GM12878 (cell line): ENCODE results near the gene ADCYAP1.

Source experiments
- ASH2L ChIP-seq: fragments of 300-600, 200-600 bp; sonication (generic); IDR thresholded peaks from 2 replicates; pipeline ENCODE4 v1.6.1; 2017; ENCODE audit warnings: low read depth, mild to moderate bottlenecking, borderline replicate concordance
- CBX5 ChIP-seq: sonication (generic); IDR thresholded peaks from 2 replicates; pipeline ENCODE4 v1.6.1; 2016; ENCODE audit warnings: low read depth, moderate library complexity, mild to moderate bottlenecking, inconsistent platforms
- CTCF ChIP-seq, 3 experiments: IDR thresholded peaks in 2 of 3; conservative IDR thresholded peaks in 1 of 3; 2 replicates each; pipeline ENCODE4 v1.5.1; 2011; ENCODE audit warnings: low read depth in 3 of 3, low read length in 3 of 3, mild to moderate bottlenecking in 3 of 3, control low read depth in 2 of 3, moderate library complexity in 2 of 3, inconsistent platforms in 1 of 3, mixed read lengths in 1 of 3; ENCODE audit not compliant: control insufficient read depth in 2 of 3, insufficient read depth in 1 of 3; ENCODE audit errors: extremely low read depth in 1 of 3
- HDAC2 ChIP-seq: fragments of 200-600 bp; sonication (generic); IDR thresholded peaks from 2 replicates; pipeline ENCODE4 v1.6.1; 2017
- NRF1 ChIP-seq: conservative IDR thresholded peaks from 2 replicates; pipeline ENCODE4 v1.6.1; 2011; ENCODE audit warnings: mild to moderate bottlenecking, low read depth, low read length, improper control_type of control experiment

DNA sequence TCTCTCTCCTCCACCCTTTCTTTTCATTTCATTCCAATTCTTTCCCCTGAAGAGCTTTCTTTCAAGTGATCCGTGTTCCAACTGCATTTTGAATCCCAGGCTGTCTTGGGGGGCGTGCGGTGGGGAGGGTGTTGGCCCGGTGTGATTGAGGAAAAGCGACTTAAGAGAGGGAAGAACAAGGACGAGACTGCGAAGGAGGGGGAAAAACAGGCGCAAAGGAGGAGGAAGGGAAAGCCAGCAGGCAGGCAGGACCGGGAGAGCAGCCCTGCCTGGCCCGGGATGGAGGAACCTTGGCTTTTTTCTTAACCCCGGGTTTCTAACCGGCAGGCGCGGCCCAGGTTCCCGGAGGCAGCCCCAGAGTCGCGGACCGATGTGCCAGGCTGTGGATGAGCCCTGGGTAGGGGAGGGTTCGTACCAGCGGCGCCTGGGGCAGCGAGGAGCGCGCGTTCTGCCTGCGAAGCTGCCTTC lies 1.3 kb downstream of the ADCYAP1 start:
- TF ChIP-seq CTCF (IDR thresholded peaks at IDR 0.05 in 2 of 3, conservative IDR thresholded peaks at IDR 0.05 in 1 of 3; ENCODE audit: control insufficient read depth in 2 of 3, extremely low read depth in 1 of 3, insufficient read depth in 1 of 3, low read depth in 3 of 3, low read length in 3 of 3) (no peak), HDAC2 (no peak), NRF1 (no peak), ASH2L (no peak), CBX5 (no peak)
